Testis (tissue), 3 donors: ENCODE measurements around the gene COTL1. TPM values are rescaled to one million over a fixed set of nuclear protein-coding genes. Genes with fewer than 3 reads are reported as not detected.

Source experiments
- DNase-seq: peaks from one replicate; pipeline ENCODE4 v3.0.0-alpha.2; 2019
- H3K27ac ChIP-seq, 2 donors: fragments of 200-600 bp; sonication (generic); one replicate each; pipeline ENCODE4 v1.5.1; 2019
- H3K27me3 ChIP-seq: fragments of 200-600 bp; sonication (generic); one replicate; pipeline ENCODE4 v1.5.1; 2019
- H3K36me3 ChIP-seq: fragments of 200-600 bp; sonication (generic); one replicate; pipeline ENCODE4 v1.5.1; 2017; ENCODE audit warnings: low read depth; ENCODE audit errors: missing control alignments
- H3K4me1 ChIP-seq: fragments of 200-600 bp; sonication (generic); one replicate; pipeline ENCODE4 v1.5.1; 2019
- H3K4me3 ChIP-seq, 2 donors: fragments of 200-600 bp; sonication (generic); one replicate each; pipeline ENCODE4 v1.5.1; 2017 to 2019
- H3K9me3 ChIP-seq: fragments of 200-600 bp; sonication (generic); one replicate; pipeline ENCODE4 v1.5.1; 2017
- CTCF ChIP-seq, 3 experiments: fragments of 450-650 bp in 2 of 3; fragments of 200-600 bp in 1 of 3; sonication (generic) in 1 of 3; IDR thresholded peaks; one replicate each; pipeline ENCODE4 v1.5.1; 2016 to 2019; ENCODE audit warnings: antibody characterized with exemption in 3 of 3, mild to moderate bottlenecking in 2 of 3, moderate library complexity in 1 of 3
- POLR2A ChIP-seq: fragments of 450-650 bp; IDR thresholded peaks from one replicate; pipeline ENCODE4 v1.6.1; 2017; ENCODE audit warnings: antibody characterized with exemption, mild to moderate bottlenecking, moderate library complexity
- WGBS, 2 donors: methylation state at CpG; one replicate each; pipeline ENCODE4 v1.1.5; 2018; 5-methylcytosine and 5-hydroxymethylcytosine counted together
- intact Hi-C: fragments of 100-400 bp; cut with DNase I; formaldehyde crosslinking; loops from one replicate; pipeline ENCODE4 v1.15.1; 2023; ENCODE audit warnings: low total_unique reads
- polyA plus RNA-seq: library from polyadenylated mRNA; stranded (reverse); fragments of 350-450 nt; fragmentation: Illumina TruSeq; extraction: RNeasy Lipid Tissue Mini Kit (QIAGEN cat#74804); gene quantifications from one replicate; pipeline ENCODE4 v1.2.3, GENCODE V29; 2014; ENCODE audit warnings: low read depth, low replicate concordance; ENCODE audit not compliant: insufficient read depth
- total RNA-seq, 2 donors: library from RNA; depleted of rRNA; stranded (reverse); fragments of >200 nt; gene quantifications; one replicate each; pipeline ENCODE4 v1.2.3, GENCODE V29; 2016

COTL1 gene
- total and polyA plus RNA-seq, 3 donors from 2014 or later = 56.9 to 124 (median 61.9) TPM

GRCh38 chr16:84607694-84608093 lies 10.2 kb downstream of the COTL1 start:
- no peak overlapping the region for H3K27ac ChIP-seq
- no peak for TF ChIP-seq CTCF (IDR thresholded peaks at IDR 0.05)
- WGBS, 2 donors = 71 to 76% methylated on average over 7 of the region's 7 CpGs
- no peak for DNase-seq
- no peaks in the 10 kb centered on the region for H3K27me3 ChIP-seq
- no peaks in the 10 kb centered on the region for H3K9me3 ChIP-seq
- H3K4me1 ChIP-seq = peaks cover 11% of the 10 kb centered on the region
- H3K4me3 ChIP-seq = no peak overlapping the region
- intact Hi-C loops = no loop called here
- no peaks in the 10 kb centered on the region for H3K36me3 ChIP-seq

GRCh38 chr16:84607061-84607460 lies 10.8 kb downstream of the COTL1 start:
- H3K27ac ChIP-seq = no peak overlapping the region
- H3K9me3 ChIP-seq = no peaks in the 10 kb centered on the region
- 90 to 96% methylated on average over 13 of the region's 13 CpGs for WGBS, 2 donors
- no peak for DNase-seq
- H3K27me3 ChIP-seq = no peaks in the 10 kb centered on the region
- intact Hi-C loops = no loop called here
- peaks cover 8% of the 10 kb centered on the region for H3K4me1 ChIP-seq
- no peaks in the 10 kb centered on the region for H3K36me3 ChIP-seq
- no peak for TF ChIP-seq CTCF (IDR thresholded peaks at IDR 0.05)
- TF ChIP-seq POLR2A = no peak
- H3K4me3 ChIP-seq = no peak overlapping the region

- no peaks in the 10 kb centered on the region for H3K4me1 ChIP-seq
- H3K9me3 ChIP-seq = no peaks in the 10 kb centered on the region
- H3K36me3 ChIP-seq = no peaks in the 10 kb centered on the region
- DNase-seq = no peak
- 84 to 94% methylated on average over 12 to 14 of the region's 14 CpGs for WGBS, 2 donors
- intact Hi-C loops = no loop called here
- H3K27ac ChIP-seq = no peak overlapping the region
- no peaks in the 10 kb centered on the region for H3K27me3 ChIP-seq
- TF ChIP-seq CTCF (IDR thresholded peaks at IDR 0.05) = no peak
- TF ChIP-seq POLR2A = no peak
- H3K4me3 ChIP-seq = no peak overlapping the region
Measured at GRCh38 chr16:84606081-84606875, 11.6 kb downstream of the COTL1 start.

GRCh38 chr16:84605339-84605848 lies 12.5 kb downstream of the COTL1 start:
- H3K27ac ChIP-seq = no peak overlapping the region
- H3K27me3 ChIP-seq = no peaks in the 10 kb centered on the region
- DNase-seq = no peak
- intact Hi-C loops = no loop called here
- 89 to 94% methylated on average over 6 of the region's 6 CpGs for WGBS, 2 donors
- no peak overlapping the region for H3K4me3 ChIP-seq
- no peaks in the 10 kb centered on the region for H3K4me1 ChIP-seq
- TF ChIP-seq POLR2A = no peak
- no peak for TF ChIP-seq CTCF (IDR thresholded peaks at IDR 0.05)
- H3K36me3 ChIP-seq = no peaks in the 10 kb centered on the region
- no peaks in the 10 kb centered on the region for H3K9me3 ChIP-seq
